PC-9 (cell line): ENCODE data around the gene C1R. TPM values are rescaled to one million over a fixed set of nuclear protein-coding genes. Genes with fewer than 3 reads are reported as not detected.

ENCODE experiments used
- BruUV-seq: library from RNA; stranded (reverse); fragments of 400-500 nt; replicated peaks from 2 replicates; lab custom pipeline; 2021; lab: Mats Ljungman, UMichigan
- CTCF ChIA-PET: fragments of 300-600 bp; sonication (Branson Sonifier 250); formaldehyde crosslinking; loops from one replicate; lab custom pipeline; 2022; ENCODE audit warnings: antibody characterized with exemption; lab: Charles Lee
- POLR2A ChIA-PET: fragments of 300-600 bp; sonication (Branson Sonifier 250); formaldehyde crosslinking; loops from one replicate; lab custom pipeline; 2022; ENCODE audit warnings: antibody characterized with exemption; ENCODE audit not compliant: unreplicated experiment; lab: Charles Lee
- DNase-seq, 2 experiments: peaks; one replicate each; pipeline versions ENCODE4 v3.0.0 to v3.0.0-alpha.2; 2015 to 2022; ENCODE audit warnings: mixed read lengths in 1 of 2
- H2AFZ ChIP-seq: fragments of 200-600 bp; sonication (generic); 2 replicates; pipeline ENCODE4 v1.8.1; 2017; ENCODE audit warnings: antibody characterized with exemption
- H3F3A ChIP-seq: fragments of 200-600 bp; sonication (generic); 2 replicates; pipeline ENCODE4 v1.8.1; 2017; ENCODE audit warnings: antibody characterized with exemption, mild to moderate bottlenecking, low read depth; ENCODE audit not compliant: insufficient read depth
- H3K27ac ChIP-seq: fragments of 200-600 bp; sonication (generic); 2 replicates; pipeline ENCODE4 v1.6.1; 2016; ENCODE audit warnings: mixed run types
- H3K27me3 ChIP-seq: fragments of 200-600 bp; sonication (generic); 2 replicates; pipeline ENCODE4 v1.6.1; 2016; ENCODE audit warnings: low read depth, mixed run types; ENCODE audit not compliant: insufficient read depth
- H3K36me3 ChIP-seq: fragments of 200-600 bp; sonication (generic); 2 replicates; pipeline ENCODE4 v1.6.1; 2016; ENCODE audit warnings: low read depth, mixed run types
- H3K4me1 ChIP-seq: fragments of 200-600 bp; sonication (generic); replicated peaks from 2 replicates; pipeline ENCODE4 v1.6.1; 2016; ENCODE audit warnings: mixed run types; ENCODE audit not compliant: insufficient read depth
- H3K4me2 ChIP-seq: fragments of 200-600 bp; sonication (generic); 2 replicates; pipeline ENCODE4 v1.6.1; 2017; ENCODE audit warnings: mixed run types
- H3K4me3 ChIP-seq: fragments of 200-600 bp; sonication (generic); 2 replicates; pipeline ENCODE4 v1.6.1; 2016; ENCODE audit warnings: mixed run types
- H3K79me2 ChIP-seq: fragments of 200-600 bp; sonication (generic); 2 replicates; pipeline ENCODE4 v1.6.1; 2017; ENCODE audit warnings: low read depth, mixed run types
- H3K9me2 ChIP-seq: fragments of 200-600 bp; sonication (generic); 2 replicates; pipeline ENCODE4 v1.8.1; 2017; ENCODE audit warnings: mild to moderate bottlenecking; ENCODE audit not compliant: insufficient read depth
- H3K9me3 ChIP-seq: fragments of 200-600 bp; sonication (generic); 2 replicates; pipeline ENCODE4 v1.8.1; 2016; ENCODE audit warnings: low read depth; ENCODE audit not compliant: insufficient read depth
- H4K20me1 ChIP-seq: fragments of 200-600 bp; sonication (generic); 2 replicates; pipeline ENCODE4 v1.8.1; 2017; ENCODE audit not compliant: insufficient read depth
- EZH2 ChIP-seq: fragments of 200-600 bp; sonication (generic); IDR thresholded peaks from 2 replicates; pipeline ENCODE4 v1.8.0; 2017; ENCODE audit warnings: antibody characterized with exemption, low read depth
- intact Hi-C: fragments of 100-400 bp; cut with micrococcal nuclease; formaldehyde crosslinking; loops from one replicate; pipeline ENCODE4 v1.10.0; 2022; ENCODE audit not compliant: unreplicated experiment
- total RNA-seq: library from RNA; stranded (reverse); gene quantifications from 2 replicates; pipeline ENCODE4 v1.2.3, GENCODE V29; 2021
- TF ChIP-seq, protein P1 (sequence below): fragments of 200-600 bp; sonication (generic); conservative IDR thresholded peaks from 2 replicates; pipeline ENCODE4 v1.6.1; 2017; ENCODE audit warnings: mixed run types, antibody characterized with exemption, mild to moderate bottlenecking, moderate library complexity

The C1R gene
- total RNA-seq, 1 experiment from 2014 or later, result 24.0 TPM

GRCh38 chr12:7139200-7139599, 47.0 kb upstream of the C1R start:
- Histone ChIP-seq H3K27ac (no peak overlapping the region), H2AFZ (no peak overlapping the region), H3K9me3 (no peaks in the 10 kb centered on the region), H3K27me3 (no peaks in the 10 kb centered on the region), H3F3A (no peaks in the 10 kb centered on the region), H3K4me1 (no peaks in the 10 kb centered on the region), H3K79me2 (no peaks in the 10 kb centered on the region), H3K9me2 (no peaks in the 10 kb centered on the region), H3K4me3 (no peak overlapping the region), H3K4me2 (no peak overlapping the region), H4K20me1 (no peaks in the 10 kb centered on the region; the same call in 1 of the 2 replicates), H3K36me3 (peaks cover 17% of the 10 kb centered on the region)
- no peak for TF ChIP-seq EZH2
- TF ChIP-seq, protein P1, sequence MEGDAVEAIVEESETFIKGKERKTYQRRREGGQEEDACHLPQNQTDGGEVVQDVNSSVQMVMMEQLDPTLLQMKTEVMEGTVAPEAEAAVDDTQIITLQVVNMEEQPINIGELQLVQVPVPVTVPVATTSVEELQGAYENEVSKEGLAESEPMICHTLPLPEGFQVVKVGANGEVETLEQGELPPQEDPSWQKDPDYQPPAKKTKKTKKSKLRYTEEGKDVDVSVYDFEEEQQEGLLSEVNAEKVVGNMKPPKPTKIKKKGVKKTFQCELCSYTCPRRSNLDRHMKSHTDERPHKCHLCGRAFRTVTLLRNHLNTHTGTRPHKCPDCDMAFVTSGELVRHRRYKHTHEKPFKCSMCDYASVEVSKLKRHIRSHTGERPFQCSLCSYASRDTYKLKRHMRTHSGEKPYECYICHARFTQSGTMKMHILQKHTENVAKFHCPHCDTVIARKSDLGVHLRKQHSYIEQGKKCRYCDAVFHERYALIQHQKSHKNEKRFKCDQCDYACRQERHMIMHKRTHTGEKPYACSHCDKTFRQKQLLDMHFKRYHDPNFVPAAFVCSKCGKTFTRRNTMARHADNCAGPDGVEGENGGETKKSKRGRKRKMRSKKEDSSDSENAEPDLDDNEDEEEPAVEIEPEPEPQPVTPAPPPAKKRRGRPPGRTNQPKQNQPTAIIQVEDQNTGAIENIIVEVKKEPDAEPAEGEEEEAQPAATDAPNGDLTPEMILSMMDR, result no peak
- intact Hi-C loops, result no loop called here
- ChIA-PET CTCF (interaction anchor here (0.7 to 2.7 kb wide), 2 partner anchors 16 to 25 kb away, joined by 4 to 11 read pairs; no protein-coding TSS in a partner anchor), POLR2A (no interaction called here)
- no peak for DNase-seq
- no TSS peak for BruUV-seq

GRCh38 chr12:7137908-7138307, 45.7 kb upstream of the C1R start:
- intact Hi-C loops, result no loop called here

GRCh38 chr12:7136676-7137075, 44.4 kb upstream of the C1R start:
- ChIA-PET CTCF (no interaction called here), POLR2A (no interaction called here)
- Histone ChIP-seq H2AFZ (no peak overlapping the region), H3K4me2 (no peak overlapping the region), H3K79me2 (peaks cover 5% of the 10 kb centered on the region; the same call in 1 of the 2 replicates), H3K4me1 (peaks cover 2% of the 10 kb centered on the region), H3F3A (no peaks in the 10 kb centered on the region), H3K4me3 (no peak overlapping the region), H3K36me3 (peaks cover 17% of the 10 kb centered on the region), H3K9me3 (no peaks in the 10 kb centered on the region), H3K27ac (no peak overlapping the region), H3K9me2 (no peaks in the 10 kb centered on the region), H3K27me3 (no peaks in the 10 kb centered on the region), H4K20me1 (no peaks in the 10 kb centered on the region)
- intact Hi-C loops, result no loop called here
- no TSS peak for BruUV-seq
- TF ChIP-seq EZH2, result no peak
- TF ChIP-seq, protein P1, result no peak
- no peak for DNase-seq

More at GRCh38 chr12:7137908-7138307, 45.7 kb upstream of the C1R start:
- DNase-seq, result no peak
- ChIA-PET POLR2A (no interaction called here), CTCF (interaction anchor here (0.6 kb wide), 1 partner anchor 1523 kb away, joined by 3 read pairs; no protein-coding TSS in a partner anchor)
- H3K4me3 ChIP-seq, result no peak overlapping the region
- no peak overlapping the region for H3K4me2 ChIP-seq
- no peaks in the 10 kb centered on the region for H3K4me1 ChIP-seq
- TF ChIP-seq, protein P1, result no peak
- TF ChIP-seq EZH2, result no peak
- no peak overlapping the region for H3K27ac ChIP-seq
- peaks cover 17% of the 10 kb centered on the region for H3K36me3 ChIP-seq
- no peaks in the 10 kb centered on the region for H3K9me3 ChIP-seq
- H3K9me2 ChIP-seq, result no peaks in the 10 kb centered on the region
- no peak overlapping the region for H2AFZ ChIP-seq
- no peaks in the 10 kb centered on the region for H3K27me3 ChIP-seq
- H4K20me1 ChIP-seq, result no peaks in the 10 kb centered on the region
- no TSS peak for BruUV-seq
- H3F3A ChIP-seq, result no peaks in the 10 kb centered on the region
- no peaks in the 10 kb centered on the region for H3K79me2 ChIP-seq
